NCI-H146 (cell line): ENCODE results near the gene NBEA.

Experiments used
- DNase-seq: peaks from one replicate; lab custom pipeline; 2025; lab: John Stamatoyannopoulos, UW

NBEA gene

DNA sequence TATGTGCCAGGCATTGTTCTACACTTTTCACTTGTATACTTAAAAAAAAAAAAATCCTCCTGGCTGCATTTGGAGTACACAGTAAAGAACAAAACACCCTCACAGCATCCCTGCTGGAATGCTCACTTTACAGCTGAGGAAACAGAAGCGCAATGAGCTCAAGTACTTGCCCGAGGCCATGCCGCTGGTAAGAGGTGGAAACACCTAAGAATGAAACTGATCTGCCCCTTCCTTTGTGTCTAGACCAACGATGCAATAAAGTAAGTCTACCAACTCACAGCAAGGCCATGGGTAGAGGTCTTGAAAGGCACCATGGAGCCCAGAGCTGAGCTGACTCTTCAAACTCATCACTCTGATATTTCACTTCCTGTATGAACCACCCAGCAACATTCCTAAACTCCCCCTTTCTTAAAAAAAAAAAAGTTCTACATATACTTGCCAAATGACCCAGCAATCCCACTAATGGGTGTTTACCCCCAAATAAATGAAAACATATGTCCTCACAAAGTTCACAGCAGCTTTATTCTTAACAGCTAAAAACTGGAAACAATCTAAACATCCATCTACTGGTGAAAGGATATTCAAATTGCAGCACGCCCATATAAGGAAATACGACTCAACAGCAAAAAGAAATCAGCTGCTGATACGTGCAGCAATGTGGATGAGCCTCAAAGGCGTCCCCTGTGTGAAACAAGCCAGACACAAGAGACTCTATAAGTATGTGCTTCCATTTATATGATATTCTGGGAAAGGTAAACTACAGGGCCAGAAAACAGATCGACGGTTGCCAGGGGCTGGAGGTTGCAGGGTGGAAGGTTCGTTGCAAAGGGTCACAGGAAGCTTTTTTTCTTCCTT lies 771.1 kb downstream of the NBEA start:
- DNase-seq, result peak; percentile 81

DNA sequence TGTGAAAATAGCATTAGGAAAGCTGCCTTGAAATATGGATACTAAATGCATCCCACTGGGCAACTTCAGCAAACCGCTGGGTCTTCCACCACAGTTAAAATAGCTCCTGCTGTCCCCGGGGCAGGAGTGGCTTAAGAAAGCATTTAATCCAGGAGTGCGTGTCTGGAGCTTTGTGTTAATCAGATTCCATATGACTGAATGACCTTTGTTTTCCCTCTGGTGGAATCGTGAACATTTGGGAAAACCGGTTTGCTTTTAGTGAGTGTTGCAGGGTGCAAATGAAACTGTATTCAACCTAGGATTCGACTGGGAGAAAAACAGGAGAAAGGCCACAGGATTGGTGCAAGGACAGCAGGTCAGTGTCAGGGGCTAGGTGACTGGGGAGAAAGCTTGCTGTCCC lies 772.1 kb downstream of the NBEA start:
- no peak for DNase-seq

DNA sequence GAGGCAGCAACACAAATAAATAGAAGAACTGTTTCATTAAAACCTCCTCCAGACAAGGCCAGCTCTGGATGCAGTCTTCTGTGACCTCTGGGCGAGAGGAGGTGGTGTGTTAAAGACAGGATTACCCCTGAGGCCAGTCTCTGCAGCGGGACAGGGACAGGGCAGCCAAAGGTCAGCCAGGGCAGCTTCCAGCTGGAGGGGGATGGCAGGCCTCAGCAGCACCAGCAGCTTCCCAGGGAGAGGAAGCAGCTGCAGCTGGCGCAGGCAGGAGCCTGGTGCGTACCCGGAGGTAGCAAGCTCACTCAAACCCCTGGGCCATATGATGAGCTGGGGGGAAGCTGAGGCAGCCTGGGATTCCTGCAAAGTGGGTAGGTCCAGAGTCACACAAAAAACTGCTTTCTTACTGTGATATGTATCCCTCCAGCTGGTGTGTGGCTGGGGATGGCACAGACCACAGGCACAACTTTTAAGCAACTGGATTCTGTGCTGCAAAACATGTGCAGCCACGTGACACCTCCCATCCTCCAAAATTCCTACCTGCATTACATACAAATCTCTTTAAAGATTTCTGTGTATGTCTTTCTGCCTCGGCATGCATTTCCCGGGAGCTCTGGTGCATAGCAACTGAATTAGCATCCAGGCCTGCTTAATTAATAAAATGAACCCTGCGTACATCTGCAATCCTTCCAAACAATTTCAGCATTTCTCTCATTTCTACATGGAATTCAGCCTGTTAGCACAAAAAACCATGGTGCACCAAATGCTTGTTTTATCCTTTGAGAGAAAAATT lies 772.7 kb downstream of the NBEA start:
- no peak for DNase-seq

DNA sequence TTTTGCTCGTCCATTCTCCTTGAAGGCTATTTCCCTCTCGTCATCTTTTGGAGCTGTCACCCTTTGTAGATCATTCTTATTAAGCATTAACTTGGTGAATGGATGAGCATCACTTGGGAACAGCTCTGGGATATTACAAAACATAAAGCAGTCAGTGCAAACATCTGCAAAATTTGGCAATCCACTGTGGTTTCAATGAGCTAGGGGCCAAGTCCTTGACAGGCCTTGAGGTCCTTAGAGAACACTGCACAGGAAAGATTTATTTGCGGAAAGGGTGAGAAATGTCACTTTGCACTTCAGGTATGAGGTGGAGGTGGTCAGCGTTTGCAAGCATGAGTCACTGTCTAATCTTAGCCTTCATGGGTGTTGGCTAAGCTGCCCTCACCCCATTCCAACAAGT lies 774.1 kb downstream of the NBEA start:
- DNase-seq, result no peak

DNA sequence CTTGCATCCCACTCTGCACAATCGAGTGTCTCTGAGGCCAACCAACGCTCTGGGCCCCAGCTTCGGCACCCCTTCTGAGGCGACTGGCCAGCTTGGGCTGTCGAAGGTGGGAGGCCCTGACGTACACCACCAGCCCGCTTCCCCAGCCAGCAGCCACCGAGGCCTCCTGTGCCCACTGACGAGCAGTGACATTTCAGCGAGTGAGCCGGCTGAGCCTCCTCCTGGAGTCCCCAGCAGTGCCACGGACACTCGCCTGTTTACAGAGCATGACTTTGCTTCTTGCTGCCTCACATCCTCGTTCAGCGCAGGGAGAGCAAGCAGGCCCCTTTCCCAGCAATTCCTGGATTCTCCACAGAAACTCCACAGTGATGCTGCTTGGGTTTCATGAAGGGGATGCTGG lies 774.7 kb downstream of the NBEA start:
- DNase-seq, result no peak

DNA sequence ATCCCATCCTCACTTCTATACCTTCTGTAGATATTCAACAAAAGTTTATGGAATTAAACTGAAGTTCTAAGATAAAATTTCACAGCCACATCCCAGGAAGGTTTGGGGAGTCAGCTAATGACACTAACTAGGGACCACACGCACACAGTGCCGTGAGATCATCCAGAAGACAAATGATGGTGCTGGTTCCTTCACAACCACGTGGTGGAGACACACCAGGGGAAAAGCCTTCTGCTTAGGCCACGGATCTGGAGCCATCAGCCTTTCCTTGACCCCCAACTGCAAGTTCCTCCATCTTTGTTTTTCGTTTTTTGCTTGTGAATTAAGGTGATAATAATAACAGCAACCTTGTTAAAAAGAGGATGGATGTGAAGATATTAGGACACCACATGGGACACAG lies 776.0 kb downstream of the NBEA start:
- DNase-seq, result no peak

DNA sequence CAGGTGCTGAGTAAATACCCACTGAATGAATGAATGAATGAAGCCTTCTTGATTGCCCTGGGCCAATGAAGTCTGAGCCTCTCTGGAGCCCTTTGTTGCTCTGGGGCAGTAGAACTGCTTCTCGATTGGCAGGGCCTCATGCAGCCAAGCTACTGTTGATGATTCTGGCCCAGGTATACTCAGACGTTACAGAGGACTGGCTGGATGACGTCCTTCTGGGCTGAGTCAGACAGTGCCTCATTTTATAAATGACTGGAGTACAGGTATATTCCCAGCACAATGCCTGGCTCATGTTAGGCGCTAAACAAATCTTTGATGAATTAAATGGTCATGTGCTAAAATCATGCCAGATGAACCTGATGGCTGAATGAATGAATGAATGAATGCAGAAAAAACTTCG lies 778.2 kb downstream of the NBEA start:
- no peak for DNase-seq

DNA sequence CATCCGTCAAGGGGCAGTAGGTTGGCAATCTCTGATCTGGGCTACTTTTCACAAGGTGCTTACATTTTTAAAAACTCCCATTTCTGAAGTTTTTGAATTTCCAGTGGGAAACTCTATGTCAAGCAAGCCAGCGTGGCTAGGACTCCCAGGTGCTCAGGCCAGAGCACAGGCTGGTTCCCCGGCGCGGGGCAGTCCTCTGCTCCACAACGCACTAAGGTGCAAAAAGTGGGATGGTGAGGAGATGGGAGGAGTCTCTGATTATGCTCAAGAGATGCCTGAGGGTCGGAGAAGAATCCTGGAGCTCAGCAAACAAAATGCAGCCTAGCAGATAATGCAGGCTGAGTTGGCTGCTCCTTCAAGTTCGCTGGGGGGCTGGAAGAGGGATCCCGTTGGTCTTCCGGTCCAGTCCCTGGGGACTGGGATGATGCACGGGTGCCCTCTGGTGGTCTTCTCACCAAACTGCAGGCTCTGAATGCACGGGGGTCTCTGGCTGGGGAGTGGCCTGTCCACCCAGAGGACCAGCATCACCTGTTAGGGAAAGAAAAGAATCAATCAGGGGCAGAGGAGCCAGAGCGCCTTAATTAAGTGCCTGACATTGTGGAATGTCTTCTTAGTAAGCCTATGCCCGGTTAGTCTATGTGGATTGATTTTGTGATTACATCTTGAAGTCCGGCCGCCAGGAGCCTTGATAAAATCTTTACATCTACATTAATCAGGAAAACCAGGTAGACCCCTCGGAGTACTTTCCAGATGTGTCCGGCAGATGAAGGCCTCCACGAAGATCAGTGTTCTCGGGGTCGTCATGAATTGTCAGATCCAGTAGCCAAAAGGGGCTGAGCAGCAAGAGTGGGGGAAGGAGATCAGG lies 778.9 kb downstream of the NBEA start:
- DNase-seq, result peak; percentile 66
